HG03460 (cell line): ENCODE measurements around the gene TAF4.
"Not testable (repeated sequence)": the region's sequence is repeated elsewhere in the genome, so short reads cannot be mapped to it uniquely, and the experiment has no call there.

ENCODE experiments used
- ATAC-seq: cut with Tn5 transposase; IDR thresholded peaks from one replicate; pipeline ENCODE4 v1.9.1; 2021; ENCODE audit not compliant: unreplicated experiment

TAF4 gene

GRCh38 chr20:62065674-62066338 is at the start of gene TAF4:
Gene TAF4, minus strand, starts transcription at chr20:62065881. Its CDS starts 71 bp downstream, at chr20:62065810.
- peak; percentile 54 for ATAC-seq

GRCh38 chr20:62114894-62115293 is 49.2 kb upstream of the TAF4 start:
- no peak for ATAC-seq

- no peak for ATAC-seq
Observed at GRCh38 chr20:62112368-62112767, 46.7 kb upstream of the TAF4 start.

GRCh38 chr20:62111148-62111547 is 45.5 kb upstream of the TAF4 start:
- ATAC-seq: no peak

GRCh38 chr20:62105592-62105991 is 39.9 kb upstream of the TAF4 start:
- ATAC-seq: no peak

GRCh38 chr20:62104791-62105345 is 39.2 kb upstream of the TAF4 start:
- no peak for ATAC-seq

GRCh38 chr20:62104234-62104789 is 38.6 kb upstream of the TAF4 start:
- no peak for ATAC-seq

- ATAC-seq: no peak
Observed at GRCh38 chr20:62103508-62104233, 38.0 kb upstream of the TAF4 start.

- no peak for ATAC-seq
Observed at GRCh38 chr20:62101078-62101477, 35.4 kb upstream of the TAF4 start.

GRCh38 chr20:62097881-62098407 is 32.3 kb upstream of the TAF4 start:
- no peak for ATAC-seq

- no peak for ATAC-seq
Observed at GRCh38 chr20:62096421-62097380, 31.0 kb upstream of the TAF4 start.

- ATAC-seq: no peak
Observed at GRCh38 chr20:62089393-62089792, 23.7 kb upstream of the TAF4 start.

- ATAC-seq: no peak
Observed at GRCh38 chr20:62088258-62089127, 22.8 kb upstream of the TAF4 start.

- ATAC-seq: no peak
Observed at GRCh38 chr20:62087632-62088031, 22.0 kb upstream of the TAF4 start.

- ATAC-seq: no peak
Observed at GRCh38 chr20:62087227-62087626, 21.5 kb upstream of the TAF4 start.

GRCh38 chr20:62085206-62085605 is 19.5 kb upstream of the TAF4 start:
- ATAC-seq: no peak

GRCh38 chr20:62084224-62084623 is 18.5 kb upstream of the TAF4 start:
- not testable (repeated sequence) for ATAC-seq

GRCh38 chr20:62083312-62083711 is 17.6 kb upstream of the TAF4 start:
- no peak for ATAC-seq

- ATAC-seq: no peak
Observed at GRCh38 chr20:62080249-62080990, 14.7 kb upstream of the TAF4 start.
